HepG2 (cell line): ENCODE measurements around the gene KCTD19. TPM values are rescaled to one million over a fixed set of nuclear protein-coding genes. Genes with fewer than 3 reads are reported as not detected.
A peak's percentile ranks its signal among the peaks of the same experiment; 100 is the strongest.

Experiments used
- ATAC-seq: fragments of 200-7000 bp; cut with Tn5 transposase; 3 replicates; pipeline ENCODE4 v1.9.1; 2020; ENCODE audit warnings: mild to moderate bottlenecking, moderate library complexity
- BruUV-seq: library from RNA; stranded (reverse); fragments of 400-500 nt; replicated peaks from 2 replicates; lab custom pipeline; 2021; lab: Mats Ljungman, UMichigan
- CTCF ChIA-PET: fragments of 300-600 bp; formaldehyde crosslinking; extraction: SDS; loops from one replicate; lab custom pipeline; 2021; ENCODE audit warnings: low total read pairs, inconsistent platforms, low intra/inter-chr PET ratio; lab: Yijun Ruan, JAX
- POLR2A ChIA-PET: fragments of 350-600 bp; sonication (Branson Sonifier 250); formaldehyde crosslinking; loops from one replicate; lab custom pipeline; 2020; ENCODE audit warnings: antibody characterized with exemption, inconsistent platforms; lab: Yijun Ruan, JAX
- DNase-seq: peaks from one replicate; pipeline ENCODE4 v3.0.0-alpha.2; 2015; ENCODE audit warnings: low spot score
- FAIRE-seq: peaks from 3 replicates; lab custom pipeline; 2011; peaks lifted over from hg19 to GRCh38; lab: Jason Lieb, UNC
- H2AFZ ChIP-seq: one replicate; pipeline ENCODE4 v1.6.1; 2011; ENCODE audit warnings: low read length, inconsistent platforms
- H3K27ac ChIP-seq: fragments of 300-600 bp; 3 replicates; pipeline ENCODE4 v1.8.0; 2011; ENCODE audit warnings: mixed run types, mild to moderate bottlenecking, mixed read lengths, low read length, inconsistent platforms; ENCODE audit not compliant: insufficient read depth; ENCODE audit errors: extremely low read length
- H3K27me3 ChIP-seq, 2 experiments: fragments of 200-600 bp in 1 of 2; 2 replicates in 1 of 2; 3 replicates in 1 of 2; pipeline versions ENCODE4 v1.6.0 to v1.8.0; 2011; ENCODE audit warnings: low read length in 2 of 2, mild to moderate bottlenecking in 2 of 2, moderate library complexity in 2 of 2, inconsistent platforms in 1 of 2; ENCODE audit not compliant: insufficient read depth in 2 of 2, control insufficient read depth in 1 of 2
- H3K36me3 ChIP-seq, 2 experiments: fragments of 200-600 bp in 1 of 2; replicated peaks in 1 of 2; 2 replicates in 1 of 2; 3 replicates in 1 of 2; pipeline versions ENCODE4 v1.5.1 to v1.8.0; 2011; ENCODE audit warnings: low read length in 2 of 2, inconsistent platforms in 1 of 2; ENCODE audit not compliant: insufficient read depth in 2 of 2, control insufficient read depth in 1 of 2
- H3K4me1 ChIP-seq: 2 replicates; pipeline ENCODE4 v1.5.1; 2012; ENCODE audit warnings: low read length, inconsistent platforms; ENCODE audit not compliant: insufficient read depth
- H3K4me2 ChIP-seq: 2 replicates; pipeline ENCODE4 v1.6.0; 2011; ENCODE audit warnings: low read depth, low read length, inconsistent platforms
- H3K4me3 ChIP-seq, 3 experiments: fragments of 200-600 bp in 1 of 3; sonication (generic), shearing (Covaris generic) in 1 of 3; replicated peaks in 1 of 3; 2 replicates each; pipeline ENCODE4 v1.5.1; 2011 to 2016; ENCODE audit warnings: low read length in 3 of 3, inconsistent platforms in 2 of 3, low read depth in 2 of 3, mild to moderate bottlenecking in 2 of 3, control low read depth in 1 of 3, mixed read lengths in 1 of 3; ENCODE audit not compliant: insufficient read depth in 1 of 3
- H3K79me2 ChIP-seq: one replicate; pipeline ENCODE4 v1.6.1; 2011; ENCODE audit warnings: low read length, inconsistent platforms; ENCODE audit not compliant: insufficient read depth
- H3K9ac ChIP-seq: 2 replicates; pipeline ENCODE4 v1.6.0; 2011; ENCODE audit warnings: mild to moderate bottlenecking, low read depth, low read length, inconsistent platforms; ENCODE audit not compliant: insufficient read depth
- H3K9me3 ChIP-seq: 2 replicates; pipeline ENCODE4 v1.5.1; 2012; ENCODE audit warnings: mild to moderate bottlenecking, low read length
- H4K20me1 ChIP-seq: 2 replicates; pipeline ENCODE4 v1.6.0; 2011; ENCODE audit warnings: inconsistent platforms, mild to moderate bottlenecking, low read length, moderate library complexity; ENCODE audit not compliant: insufficient read depth
- AGO1 ChIP-seq: fragments of 200-400 bp; formaldehyde crosslinking; IDR thresholded peaks from 2 replicates; pipeline ENCODE4 v1.6.1; 2017; ENCODE audit warnings: mild to moderate bottlenecking, low read depth, low read length, moderate library complexity; ENCODE audit not compliant: poor library complexity, severe bottlenecking
- ASH2L ChIP-seq: fragments of 300-600, 200-600 bp; sonication (generic); IDR thresholded peaks from 2 replicates; pipeline ENCODE4 v1.7.0; 2017; ENCODE audit warnings: low read depth, mild to moderate bottlenecking, moderate library complexity, mixed read lengths, low read length; ENCODE audit not compliant: insufficient read length
- GFI1 ChIP-seq: sonication (generic); formaldehyde crosslinking; IDR thresholded peaks from 2 replicates; pipeline ENCODE4 v1.5.0; 2020; ENCODE audit warnings: missing genetic modification reagents, mild to moderate bottlenecking, borderline replicate concordance
- KDM2A ChIP-seq: sonication (generic); formaldehyde crosslinking; IDR thresholded peaks from 2 replicates; pipeline ENCODE4 v1.4.0; 2020; ENCODE audit warnings: low read depth, missing genetic modification reagents, borderline replicate concordance
- MEF2D ChIP-seq: sonication (generic); formaldehyde crosslinking; IDR thresholded peaks from 2 replicates; pipeline ENCODE4 v1.5.1; 2020; ENCODE audit warnings: mild to moderate bottlenecking, missing genetic modification reagents
- MTA3 ChIP-seq: sonication (generic); formaldehyde crosslinking; IDR thresholded peaks from 2 replicates; pipeline ENCODE4 v1.4.0; 2020; ENCODE audit warnings: missing genetic modification reagents
- NONO ChIP-seq, 2 experiments: fragments of 450-650 bp in 1 of 2; sonication (generic) in 1 of 2; formaldehyde crosslinking in 1 of 2; IDR thresholded peaks in 1 of 2; conservative IDR thresholded peaks in 1 of 2; 2 replicates each; pipeline versions ENCODE4 v1.6.1 to v1.8.0; 2017 to 2022; ENCODE audit warnings: mild to moderate bottlenecking in 1 of 2, missing genetic modification reagents in 1 of 2, moderate library complexity in 1 of 2
- POLR2A ChIP-seq, 2 experiments: IDR thresholded peaks; 2 replicates each; pipeline ENCODE4 v1.6.1; 2011; ENCODE audit warnings: low read depth in 2 of 2, low read length in 2 of 2, mild to moderate bottlenecking in 1 of 2, moderate library complexity in 1 of 2; ENCODE audit not compliant: insufficient read depth in 1 of 2
- ZMYM3 ChIP-seq: sonication (generic); formaldehyde crosslinking; IDR thresholded peaks from 2 replicates; pipeline ENCODE4 v1.5.1; 2020; ENCODE audit warnings: mild to moderate bottlenecking, missing genetic modification reagents
- WGBS: methylation state at CpG from one replicate; pipeline ENCODE4 v1.1.6; 2017; ENCODE audit warnings: low lambda C conversion rate; 5-methylcytosine and 5-hydroxymethylcytosine counted together
- in situ Hi-C: cut with HindIII; loops from 2 replicates; pipeline ENCODE4 v1.10.0; 2017; ENCODE audit warnings: low pct_unique_long_range_greater_than_20kb; ENCODE audit not compliant: extremely low pct_ligation_motif_present
- intact Hi-C: fragments of 100-400 bp; cut with micrococcal nuclease; formaldehyde crosslinking; loops from one replicate; pipeline ENCODE4 v1.10.0; 2022; ENCODE audit not compliant: unreplicated experiment
- polyA plus RNA-seq, 8 experiments: library from polyadenylated mRNA; depleted of rRNA in 3 of 8; stranded (reverse) in 7 of 8; unstranded in 1 of 8; fragments of >200 nt; fragmentation: Illumina TruSeq in 4 of 8; extraction: Trizol in 4 of 8; gene quantifications; 2 replicates each; pipeline versions ENCODE4 v1.2.1 to v1.2.3, GENCODE V29; 2011 to 2016; ENCODE audit warnings: low read depth in 4 of 8, missing spikeins in 1 of 8, mixed read lengths in 1 of 8; ENCODE audit not compliant: insufficient read depth in 1 of 8
- total RNA-seq, 5 experiments: library from RNA; depleted of rRNA; stranded (reverse); fragments of >200 nt; fragmentation: Illumina TruSeq; extraction: Trizol; gene quantifications; 2 replicates each; pipeline ENCODE4 v1.2.3, GENCODE V29; 2016; ENCODE audit warnings: low read depth in 1 of 5
- TF ChIP-seq, protein P1 (sequence below): sonication (generic); formaldehyde crosslinking; IDR thresholded peaks from 2 replicates; pipeline ENCODE4 v1.8.0; 2022; ENCODE audit warnings: mild to moderate bottlenecking, missing genetic modification reagents, borderline replicate concordance
- TF ChIP-seq, protein P2 (sequence below): sonication (generic); formaldehyde crosslinking; IDR thresholded peaks from 2 replicates; pipeline ENCODE4 v1.4.0; 2020; ENCODE audit warnings: missing genetic modification reagents, low read depth, mild to moderate bottlenecking, borderline replicate concordance

KCTD19 gene
- total and polyA plus RNA-seq, 2 of the 13 experiments (the other 11 are each of a cell fraction or from before 2014, with no cell fraction given) = not detected

DNA sequence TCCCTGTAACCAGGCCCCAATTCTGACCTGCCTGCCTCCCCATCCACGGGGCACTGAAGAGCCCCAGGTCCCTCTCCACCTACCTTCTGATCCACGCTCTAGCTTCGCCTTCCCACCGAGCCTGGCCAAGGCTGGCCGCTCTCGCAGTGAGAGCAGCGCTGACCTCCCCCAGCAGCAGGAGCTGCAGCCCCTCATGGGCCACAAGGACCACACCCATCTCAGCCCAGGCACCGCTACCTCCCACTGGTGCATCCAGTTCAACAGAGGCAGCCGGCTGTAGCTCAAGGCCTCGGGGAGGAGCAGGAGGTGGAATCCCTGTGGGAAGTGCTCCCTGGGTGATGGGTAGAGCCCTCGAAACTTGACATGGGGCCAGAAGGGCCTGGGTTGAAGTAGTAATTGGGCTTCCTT, 55.6 kb downstream of the KCTD19 start (continued):
- TF ChIP-seq ASH2L = no peak
- TF ChIP-seq GFI1 (CRISPR knock-in tag) = no peak
- no peak for TF ChIP-seq NONO (IDR thresholded peaks at IDR 0.05)
- TF ChIP-seq NONO (CRISPR knock-in tag; conservative IDR thresholded peaks at IDR 0.05) = 0 out of 2 replicates have a peak, but pooled peaks have one; percentile 19
- TF ChIP-seq, protein P1, sequence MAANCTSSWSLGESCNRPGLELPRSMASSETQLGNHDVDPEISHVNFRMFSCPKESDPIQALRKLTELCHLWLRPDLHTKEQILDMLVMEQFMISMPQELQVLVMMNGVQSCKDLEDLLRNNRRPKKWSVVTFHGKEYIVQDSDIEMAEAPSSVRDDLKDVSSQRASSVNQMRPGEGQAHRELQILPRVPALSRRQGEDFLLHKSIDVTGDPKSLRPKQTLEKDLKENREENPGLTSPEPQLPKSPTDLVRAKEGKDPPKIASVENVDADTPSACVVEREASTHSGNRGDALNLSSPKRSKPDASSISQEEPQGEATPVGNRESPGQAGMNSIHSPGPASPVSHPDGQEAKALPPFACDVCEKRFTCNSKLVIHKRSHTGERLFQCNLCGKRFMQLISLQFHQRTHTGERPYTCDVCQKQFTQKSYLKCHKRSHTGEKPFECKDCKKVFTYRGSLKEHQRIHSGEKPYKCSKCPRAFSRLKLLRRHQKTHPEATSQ (CRISPR knock-in tag) = no peak
- TF ChIP-seq, protein P2, sequence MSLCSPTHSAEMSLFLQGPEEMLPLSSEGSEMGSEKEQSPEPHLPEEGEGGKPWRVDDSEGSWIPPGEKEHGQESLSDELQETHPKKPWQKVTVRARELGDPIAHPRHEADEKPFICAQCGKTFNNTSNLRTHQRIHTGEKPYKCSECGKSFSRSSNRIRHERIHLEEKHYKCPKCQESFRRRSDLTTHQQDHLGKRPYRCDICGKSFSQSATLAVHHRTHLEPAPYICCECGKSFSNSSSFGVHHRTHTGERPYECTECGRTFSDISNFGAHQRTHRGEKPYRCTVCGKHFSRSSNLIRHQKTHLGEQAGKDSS = no peak
- 0 out of 4 replicates have a peak, but pooled peaks of 1 of the 2 experiments have one; percentile 5 for TF ChIP-seq POLR2A (IDR thresholded peaks at IDR 0.05; ENCODE audit: insufficient read depth in 1 of 2, low read depth in 2 of 2, low read length in 2 of 2)
- TF ChIP-seq ZMYM3 (CRISPR knock-in tag) = no peak
- no peak for TF ChIP-seq MEF2D
- TF ChIP-seq AGO1 = peak; percentile 83
- TF ChIP-seq, all 625 proteins: peak for 10

DNA sequence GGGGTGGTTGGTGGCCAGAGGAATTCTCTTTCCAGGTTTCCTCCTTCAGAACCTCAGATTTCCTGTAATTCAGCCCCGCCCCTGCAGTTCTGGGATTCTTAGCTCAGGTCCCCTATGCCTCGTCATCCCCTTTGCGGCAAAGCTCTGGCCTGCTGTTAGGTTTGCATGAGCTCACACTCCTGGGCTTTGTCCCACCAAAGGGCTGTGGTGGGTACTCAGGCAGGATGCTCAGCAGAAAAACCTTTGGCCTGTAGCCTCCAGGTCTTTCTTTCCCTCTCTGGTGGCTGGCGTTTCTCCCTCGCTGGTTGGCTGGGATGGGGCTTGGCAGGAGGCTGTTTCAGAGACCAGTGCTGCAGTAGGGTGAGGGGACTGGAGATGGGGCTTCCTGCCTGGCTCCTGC, 56.8 kb downstream of the KCTD19 start:
- in situ Hi-C loops (no loop called here), intact Hi-C loops (no loop called here)
- Histone ChIP-seq H3K27ac (no peak overlapping the region), H3K4me3 (no peak overlapping the region), H3K9ac (no peak overlapping the region), H3K79me2 (no peaks in the 10 kb centered on the region), H3K9me3 (no peaks in the 10 kb centered on the region), H2AFZ (no peak overlapping the region), H3K4me1 (no peaks in the 10 kb centered on the region), H3K36me3 (no peaks in the 10 kb centered on the region), H3K4me2 (no peak overlapping the region), H3K27me3 (peaks cover 7 to 17% of the 10 kb centered on the region in 2 experiments; a peak in 4 of 5 replicates), H4K20me1 (no peaks in the 10 kb centered on the region; the same call in 1 of the 2 replicates)
- no peak for FAIRE-seq
- no peak for DNase-seq
- ChIA-PET POLR2A (interaction anchor here (1.2 to 2.6 kb wide), 2 partner anchors 9 to 22 kb away, joined by 4 to 13 read pairs; partner anchors contain the start of genes FHOD1, PLEKHG4 and SLC9A5), CTCF (no interaction called here)
- ATAC-seq = peak; percentile 12; the same call in 2 of the 3 replicates
- peak; percentile 70 for TF ChIP-seq KDM2A (CRISPR knock-in tag)
- TF ChIP-seq MTA3 (CRISPR knock-in tag) = no peak
- WGBS = 14% methylated on average over 5 of the region's 5 CpGs
- no TSS peak for BruUV-seq
